ENCODE results near the gene EIF6.
"Not testable (repeated sequence)": the region's sequence is repeated elsewhere in the genome, so short reads cannot be mapped to it uniquely, and the experiment has no call there.

EIF6 gene

DNA sequence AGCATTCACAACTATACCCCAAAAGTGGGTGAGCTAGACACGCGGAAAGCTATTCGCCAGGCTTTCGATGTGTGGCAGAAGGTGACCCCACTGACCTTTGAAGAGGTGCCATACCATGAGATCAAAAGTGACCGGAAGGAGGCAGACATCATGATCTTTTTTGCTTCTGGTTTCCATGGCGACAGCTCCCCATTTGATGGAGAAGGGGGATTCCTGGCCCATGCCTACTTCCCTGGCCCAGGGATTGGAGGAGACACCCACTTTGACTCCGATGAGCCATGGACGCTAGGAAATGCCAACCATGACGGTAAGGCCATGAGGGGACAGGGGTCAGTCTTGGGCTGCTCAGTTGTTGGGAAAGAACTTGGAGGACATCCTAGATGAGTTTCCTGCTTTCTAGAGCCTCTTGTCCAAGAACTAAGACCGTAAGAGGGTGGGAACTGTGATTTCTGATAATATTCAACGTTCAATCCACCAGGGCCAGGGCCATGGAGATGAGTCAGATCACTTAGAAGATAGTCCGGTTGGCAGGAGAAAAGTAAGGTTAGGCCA is 30.0 kb downstream of the EIF6 start:
- no peak for DNase-seq (ENCODE audit: low spot score)

DNA sequence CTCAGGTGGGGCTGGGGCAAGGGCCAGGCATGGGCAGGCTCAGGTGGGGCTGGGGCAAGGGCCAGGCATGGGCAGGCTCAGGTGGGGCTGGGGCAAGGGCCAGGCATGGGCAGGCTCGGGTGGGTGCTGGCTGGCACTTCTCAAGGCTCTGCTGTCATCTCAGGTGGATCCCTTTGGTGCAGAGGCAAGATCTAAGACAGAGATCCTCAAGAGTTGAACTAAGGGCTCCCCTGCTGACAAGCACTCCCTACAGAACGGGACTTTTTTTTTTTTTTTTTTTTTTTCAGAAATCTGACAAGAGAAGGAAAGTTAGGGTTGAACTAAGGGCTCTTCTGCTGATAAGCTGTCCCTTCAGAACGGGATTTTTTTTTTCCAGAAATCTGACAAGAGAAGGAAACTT is 31.6 kb downstream of the EIF6 start:
- DNase-seq (ENCODE audit: low spot score), result no peak

DNA sequence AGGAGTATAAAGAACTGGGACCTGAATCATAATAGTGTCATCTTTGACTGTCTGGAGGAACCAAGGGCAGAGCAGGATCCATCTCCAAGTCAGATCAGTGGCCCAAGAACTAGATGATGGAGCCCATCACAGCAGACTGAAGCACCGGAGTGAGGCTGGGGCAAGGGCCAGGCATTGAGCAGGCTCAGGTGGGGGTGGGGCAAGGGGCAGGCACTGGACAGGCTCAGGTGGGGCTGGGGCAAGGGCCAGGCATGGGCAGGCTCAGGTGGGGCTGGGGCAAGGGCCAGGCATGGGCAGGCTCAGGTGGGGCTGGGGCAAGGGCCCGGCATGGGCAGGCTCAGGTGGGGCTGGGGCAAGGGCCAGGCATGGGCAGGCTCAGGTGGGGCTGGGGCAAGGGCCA is 32.0 kb downstream of the EIF6 start:
- DNase-seq (ENCODE audit: low spot score), result not testable (repeated sequence)

DNA sequence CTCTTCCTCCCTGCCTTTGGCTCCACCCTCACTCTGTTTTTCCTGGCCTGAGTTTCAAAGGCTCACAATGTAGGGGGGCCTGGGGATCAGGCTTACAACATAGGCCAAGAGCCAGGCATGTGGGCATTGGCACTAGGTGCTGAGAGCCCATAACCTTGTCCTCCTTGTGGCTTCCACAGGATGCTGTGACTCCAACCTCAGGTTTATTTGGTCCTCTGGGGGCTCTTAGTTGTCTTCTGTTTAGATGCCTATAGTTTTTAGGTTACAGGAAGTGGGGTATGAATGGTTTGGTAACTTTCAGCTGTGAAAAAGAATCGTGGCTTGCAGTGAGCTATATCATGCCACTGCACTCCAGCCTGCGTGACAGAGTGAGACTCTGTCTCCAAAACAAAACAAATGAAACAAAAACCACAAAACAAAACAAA is 32.5 kb downstream of the EIF6 start:
- no peak for DNase-seq (ENCODE audit: low spot score)

DNA sequence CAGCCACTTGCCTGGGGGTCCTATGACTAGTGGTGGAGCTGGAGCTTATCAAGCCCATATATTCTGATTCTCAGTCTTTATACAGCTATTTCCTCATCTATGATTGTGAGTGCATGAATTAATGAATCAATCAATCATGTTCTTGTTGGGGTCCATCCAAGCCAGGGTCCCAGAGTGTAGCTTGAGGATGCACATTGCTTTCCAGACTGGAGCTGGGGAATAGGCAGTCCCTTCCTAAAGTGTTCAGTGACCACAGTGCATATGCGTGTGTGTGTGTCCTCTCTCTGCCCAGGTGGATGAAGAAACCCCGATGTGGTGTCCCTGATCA is 33.0 kb downstream of the EIF6 start:
- no peak for DNase-seq (ENCODE audit: low spot score)

DNA sequence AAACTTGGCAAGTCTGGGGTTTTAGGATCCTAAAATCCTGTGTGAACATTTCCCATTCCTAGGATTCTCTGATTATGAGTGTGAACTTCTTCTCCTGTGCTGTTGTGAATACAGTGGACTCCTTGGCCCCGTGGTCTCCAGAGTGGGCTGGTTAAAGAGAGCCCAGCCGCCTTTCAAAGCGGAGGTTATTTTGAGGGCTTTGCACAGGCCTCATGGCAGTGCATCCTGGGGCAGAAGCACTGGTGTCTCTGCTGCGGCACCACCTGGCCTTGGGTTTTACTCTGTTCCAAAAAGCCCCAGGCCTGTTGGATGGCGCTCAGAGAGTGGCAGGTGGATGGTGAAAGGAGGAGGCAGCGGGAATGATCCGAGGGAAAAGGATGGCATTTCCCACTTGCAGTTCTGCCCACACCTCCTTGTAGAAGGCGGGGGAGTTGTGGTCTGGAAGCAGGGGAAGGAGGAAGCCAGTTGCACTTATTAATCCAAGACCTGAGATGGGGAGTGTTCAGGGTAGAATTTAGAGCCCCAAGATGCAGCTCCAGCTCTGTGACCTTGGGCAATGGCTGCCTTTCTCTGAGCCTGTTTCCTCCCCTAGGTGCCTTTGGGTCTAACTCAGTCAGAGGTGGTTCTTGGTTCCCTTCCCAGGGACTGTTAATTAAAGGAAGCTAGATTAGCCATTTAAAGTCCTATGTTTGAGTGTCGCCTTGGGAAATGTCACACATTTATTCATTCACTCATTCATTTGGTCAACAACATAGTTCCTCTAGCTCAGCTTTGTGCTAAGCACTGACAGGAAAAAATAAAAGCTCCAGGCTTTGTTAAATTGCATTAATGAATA is 35.7 kb downstream of the EIF6 start:
- no peak for DNase-seq (ENCODE audit: low spot score)

DNA sequence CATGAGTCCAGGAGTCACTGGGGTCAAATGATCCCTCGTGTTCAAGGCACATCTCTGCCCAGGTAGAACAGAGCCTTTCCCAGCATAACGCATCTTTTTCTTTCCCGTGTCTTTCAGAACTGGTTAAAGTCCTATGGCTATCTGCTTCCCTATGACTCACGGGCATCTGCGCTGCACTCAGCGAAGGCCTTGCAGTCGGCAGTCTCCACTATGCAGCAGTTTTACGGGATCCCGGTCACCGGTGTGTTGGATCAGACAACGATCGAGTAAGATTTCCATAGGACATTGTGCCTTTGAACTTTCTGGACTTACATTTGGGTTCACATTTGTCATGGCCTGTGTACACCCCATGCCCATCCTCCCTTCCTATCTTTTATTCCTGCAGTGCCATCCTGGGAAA is 37.8 kb downstream of the EIF6 start:
- DNase-seq (ENCODE audit: low spot score), result no peak

DNA sequence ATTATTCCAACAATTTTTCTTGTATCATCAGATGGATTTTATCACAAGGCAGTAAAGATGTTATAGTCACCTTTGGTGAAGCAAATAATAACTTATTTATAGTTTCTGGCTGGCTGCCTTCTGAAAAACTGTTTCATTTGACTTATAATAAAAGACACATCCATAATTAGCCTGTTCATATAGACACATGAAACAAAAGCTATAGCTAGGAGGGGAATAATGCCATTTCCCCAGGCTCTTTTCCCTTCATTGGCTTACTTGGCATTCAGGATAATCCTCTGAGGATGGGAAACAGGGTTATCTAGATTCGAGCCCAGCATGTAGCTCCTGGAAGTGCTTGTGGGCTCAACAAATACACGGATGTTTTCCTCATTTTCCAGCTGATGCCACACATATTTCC is 40.6 kb downstream of the EIF6 start:
- no peak for DNase-seq (ENCODE audit: low spot score)

DNA sequence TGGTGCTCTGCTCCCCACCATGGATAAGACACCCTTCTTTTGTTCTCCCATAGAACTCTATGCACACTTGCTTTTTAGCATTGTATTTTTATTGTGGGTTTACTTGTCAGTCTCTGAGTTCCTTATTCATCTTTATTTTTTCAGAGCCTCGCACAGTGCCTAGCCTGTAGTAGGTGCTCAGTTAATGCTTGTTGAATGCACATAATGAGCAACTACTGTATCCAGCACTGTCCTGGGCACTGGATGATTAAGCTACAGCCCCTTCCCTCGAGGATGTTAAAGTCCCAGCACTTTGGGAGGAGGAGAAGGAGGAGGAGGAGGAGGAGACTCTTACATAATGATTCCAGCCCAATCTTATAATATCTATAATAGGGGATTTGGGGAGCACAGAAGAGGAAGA is 41.3 kb downstream of the EIF6 start:
- DNase-seq (ENCODE audit: low spot score), result no peak

DNA sequence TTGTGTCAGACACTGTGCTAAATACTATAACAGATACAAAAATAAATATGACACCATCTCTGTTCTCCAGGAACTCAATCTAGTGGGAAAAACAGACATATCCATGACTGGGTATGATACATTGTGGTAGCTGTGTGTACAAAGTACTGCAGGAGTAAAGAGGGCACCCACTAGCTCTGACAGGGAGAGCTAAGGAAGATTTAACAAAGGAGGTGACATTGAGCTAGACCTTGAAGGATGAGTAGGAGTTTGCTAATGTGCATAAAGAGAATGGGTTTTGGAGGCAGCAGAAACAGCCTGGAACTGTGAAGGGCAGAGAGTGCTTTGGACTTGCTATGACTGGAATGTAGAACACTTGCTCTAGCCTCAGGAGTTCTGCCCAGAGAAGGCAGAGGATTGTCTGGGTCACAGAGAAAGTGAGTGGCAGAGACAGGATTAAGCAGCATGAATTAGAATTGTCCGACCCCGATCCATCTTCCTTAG is 43.7 kb downstream of the EIF6 start:
- DNase-seq (ENCODE audit: low spot score), result no peak

DNA sequence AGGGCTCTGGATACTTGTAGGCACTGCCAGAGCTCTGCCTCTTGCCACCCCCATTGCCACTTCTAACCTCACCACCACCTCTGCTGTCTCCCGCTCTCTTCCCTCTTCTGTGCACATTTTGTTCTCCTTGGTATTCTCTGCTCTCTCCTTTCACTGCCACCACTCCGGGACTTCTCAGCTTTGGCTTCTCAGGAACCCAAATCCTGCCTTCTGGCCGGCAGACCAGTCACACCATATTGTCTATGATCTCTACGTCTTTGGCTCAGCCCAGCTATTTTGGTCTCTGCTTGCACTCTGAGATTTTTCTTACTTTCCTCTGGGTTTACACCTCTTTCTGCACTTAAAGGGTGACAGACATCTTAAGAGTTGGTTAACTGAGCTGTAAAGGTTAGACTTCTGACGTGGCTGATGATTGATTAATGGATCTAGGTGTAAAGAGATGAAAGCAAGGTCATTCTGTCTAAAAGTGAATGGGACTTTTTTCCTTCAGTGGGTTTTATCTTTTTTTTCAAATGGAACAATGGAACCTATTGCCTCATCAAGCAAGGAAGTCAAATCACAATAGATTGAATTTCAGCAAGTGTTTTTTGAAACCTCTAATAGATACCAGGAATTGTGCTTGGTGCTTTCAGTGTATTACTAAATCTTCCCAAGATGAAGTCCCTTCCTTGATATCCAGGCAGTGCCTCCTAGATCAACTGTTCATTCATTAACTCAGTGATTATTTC is 44.3 kb downstream of the EIF6 start:
- no peak for DNase-seq (ENCODE audit: low spot score)

DNA sequence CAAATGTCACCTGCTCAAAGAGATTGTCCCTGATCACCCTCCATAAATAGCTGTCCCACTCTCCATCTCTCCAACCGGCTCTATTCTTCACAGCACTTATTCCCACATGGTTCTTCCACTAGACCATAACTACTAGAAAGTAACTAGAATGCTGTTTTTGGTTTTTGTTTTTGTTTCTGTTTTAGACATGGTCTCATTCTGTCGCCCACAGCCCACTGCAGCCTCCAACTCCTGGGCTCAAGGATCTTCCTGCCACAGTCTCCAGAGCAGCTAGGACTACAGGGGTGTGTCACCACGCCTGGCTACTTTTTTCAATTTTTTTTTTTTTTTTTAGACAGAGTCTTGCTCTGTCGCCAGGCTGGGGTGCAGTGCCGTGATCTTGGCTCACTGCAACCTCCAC is 45.8 kb downstream of the EIF6 start:
- no peak for DNase-seq (ENCODE audit: low spot score)

DNA sequence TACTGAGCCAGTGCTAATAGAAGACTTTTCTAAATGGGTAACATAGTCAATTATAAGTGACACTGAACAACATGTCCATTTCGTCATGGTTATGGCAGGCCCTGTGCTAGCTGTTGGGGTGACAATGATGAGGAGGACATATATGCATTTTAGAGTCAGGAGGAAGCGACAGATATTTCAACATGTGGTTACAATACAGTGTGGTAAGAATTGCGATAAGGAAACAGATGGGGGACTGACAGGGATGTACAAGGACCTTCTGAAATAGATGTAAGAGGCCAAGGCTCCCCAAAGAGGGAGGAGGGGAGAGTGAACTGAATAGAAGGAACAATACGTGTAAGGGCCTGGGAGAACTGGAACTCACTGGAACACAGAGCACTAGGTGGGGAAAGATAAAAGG is 46.4 kb downstream of the EIF6 start:
- no peak for DNase-seq (ENCODE audit: low spot score)

DNA sequence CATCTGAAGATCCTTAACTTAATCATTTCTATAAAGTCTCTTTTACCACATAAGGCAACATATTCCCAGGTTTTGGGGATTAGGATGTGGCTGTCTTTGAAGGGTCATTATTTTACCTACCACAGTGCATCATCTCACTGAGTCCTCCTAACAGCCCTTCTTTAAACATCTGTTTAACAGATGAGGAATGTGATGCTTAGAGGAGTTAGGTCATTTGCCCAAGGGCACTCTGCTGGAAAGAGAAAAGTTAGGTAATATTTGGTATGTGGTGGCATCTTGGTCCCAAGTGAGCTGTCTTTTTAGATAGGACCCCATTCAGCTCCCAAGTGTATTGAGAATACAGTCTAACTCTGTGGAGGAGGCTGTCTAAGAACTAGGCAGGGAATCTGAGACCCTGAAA is 47.1 kb downstream of the EIF6 start:
- no peak for DNase-seq (ENCODE audit: low spot score)

DNA sequence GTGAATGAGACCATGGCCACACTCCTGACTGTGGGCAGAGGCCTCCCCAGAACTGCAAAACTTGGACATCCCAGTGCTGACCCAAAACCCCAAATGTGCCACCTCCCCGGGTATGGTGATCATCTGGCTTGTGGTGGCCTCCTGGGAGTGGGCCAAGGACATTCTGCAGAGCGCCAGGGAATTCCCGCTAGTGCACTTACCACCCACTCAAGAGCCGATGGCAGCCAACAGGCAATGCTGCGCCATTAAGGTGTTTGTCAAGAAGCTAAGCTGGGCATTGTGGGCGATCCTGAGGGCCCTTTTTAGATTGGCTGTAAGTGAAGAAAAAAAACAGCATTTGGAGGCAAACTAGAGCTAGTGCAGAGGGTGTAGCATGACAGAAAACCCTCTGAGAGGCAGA is 48.7 kb downstream of the EIF6 start:
- DNase-seq (ENCODE audit: low spot score), result no peak

DNA sequence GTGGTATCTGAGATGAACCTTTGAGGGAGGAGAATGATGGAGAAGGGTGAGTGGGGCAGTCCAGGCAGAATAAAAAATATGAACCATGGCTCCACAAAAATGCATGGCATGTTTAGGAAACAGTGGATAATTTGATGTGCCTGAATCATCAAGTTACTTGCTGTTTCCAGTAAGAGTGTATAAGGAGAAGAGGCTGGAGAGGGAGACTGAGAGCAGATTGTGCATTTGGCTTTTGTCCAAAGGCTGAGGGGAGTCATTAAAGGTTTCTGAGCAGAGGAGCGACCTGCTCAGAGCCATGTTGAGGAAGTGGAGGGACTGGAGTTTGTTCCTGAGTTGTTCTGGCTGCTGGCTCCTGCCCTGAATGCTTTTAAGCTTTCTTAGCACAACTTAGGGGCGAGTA is 52.0 kb downstream of the EIF6 start:
- no peak for DNase-seq (ENCODE audit: low spot score)
